Skin epidermis (tissue), 12 donors: ENCODE data around the gene HTR3D.
"Not testable (repeated sequence)": the region's sequence is repeated elsewhere in the genome, so short reads cannot be mapped to it uniquely, and the experiment has no call there.

Experiments
- H3K27ac ChIP-seq, 21 experiments: fragments of 200-600 bp; sonication (generic) in 11 of 21; one replicate each; pipeline ENCODE4 v1.5.0; 2020; ENCODE audit warnings: mild to moderate bottlenecking in 3 of 21, inconsistent platforms in 2 of 21, moderate library complexity in 2 of 21
- H3K4me3 ChIP-seq, 7 experiments: fragments of 200-600 bp; sonication (generic) in 2 of 7; one replicate each; pipeline ENCODE4 v1.5.0; 2020; ENCODE audit warnings: inconsistent platforms in 2 of 7, mild to moderate bottlenecking in 2 of 7, moderate library complexity in 1 of 7

Gene HTR3D

GRCh38 chr3:184011937-184012889 lies 19.3 kb upstream of the HTR3D start:
- no peak overlapping the region for H3K27ac ChIP-seq
- H3K4me3 ChIP-seq = no peak overlapping the region

GRCh38 chr3:184015381-184016019 lies 16.0 kb upstream of the HTR3D start:
- Histone ChIP-seq H3K4me3 (no peak overlapping the region), H3K27ac (no peak overlapping the region)

- H3K4me3 ChIP-seq = no peak overlapping the region
- H3K27ac ChIP-seq = no peak overlapping the region
Measured at GRCh38 chr3:184016169-184016570, 15.4 kb upstream of the HTR3D start.

- H3K4me3 ChIP-seq = peak overlapping the region; percentile 89 to 100 (median 97)
- peak overlapping the region in 20 of 21 experiments; percentile 51 to 92 (median 78) for H3K27ac ChIP-seq
Measured at GRCh38 chr3:184016811-184017671, 14.5 kb upstream of the HTR3D start.

GRCh38 chr3:184017672-184018423 lies 13.7 kb upstream of the HTR3D start, which contains the start of gene ABCC5:
Gene ABCC5 (minus strand): TSS chr3:184017884. CDS start chr3:184014392, 3,492 bp downstream.
- Histone ChIP-seq H3K4me3 (peak within 1 kb of the TSS; percentile 89 to 100 (median 97)), H3K27ac (peak within 1 kb of the TSS in 20 of 21 experiments; percentile 51 to 92 (median 78))

- Histone ChIP-seq H3K27ac (peak overlapping the region in 17 of 21 experiments; percentile 51 to 92 (median 82)), H3K4me3 (peak overlapping the region; percentile 89 to 100 (median 97))
Measured at GRCh38 chr3:184018424-184018973, 13.0 kb upstream of the HTR3D start.

GRCh38 chr3:184022323-184022722 lies 9.2 kb upstream of the HTR3D start:
- Histone ChIP-seq H3K27ac (no peak overlapping the region), H3K4me3 (no peak overlapping the region)

GRCh38 chr3:184025256-184025655 lies 6.3 kb upstream of the HTR3D start:
- H3K27ac ChIP-seq, H3K4me3 ChIP-seq: not testable (repeated sequence)

- H3K4me3 ChIP-seq, H3K27ac ChIP-seq: not testable (repeated sequence)
Measured at GRCh38 chr3:184028275-184028890, 3.2 kb upstream of the HTR3D start.

GRCh38 chr3:184029443-184029842 lies 2.1 kb upstream of the HTR3D start:
- H3K4me3 ChIP-seq = no peak overlapping the region
- no peak overlapping the region for H3K27ac ChIP-seq

- Histone ChIP-seq H3K4me3 (no peak overlapping the region), H3K27ac (no peak overlapping the region)
Measured at GRCh38 chr3:184030536-184030935, 1.0 kb upstream of the HTR3D start.

- Histone ChIP-seq H3K27ac (no peak overlapping the region), H3K4me3 (no peak overlapping the region)
Measured at GRCh38 chr3:184037816-184038215, 6.3 kb downstream of the HTR3D start.

GRCh38 chr3:184038307-184038706 lies 6.8 kb downstream of the HTR3D start:
- H3K27ac ChIP-seq, H3K4me3 ChIP-seq: not testable (repeated sequence)

GRCh38 chr3:184039414-184039813 lies 7.9 kb downstream of the HTR3D start:
- H3K27ac ChIP-seq = no peak overlapping the region
- H3K4me3 ChIP-seq = no peak overlapping the region

- Histone ChIP-seq H3K4me3 (no peak overlapping the region), H3K27ac (no peak overlapping the region)
Measured at GRCh38 chr3:184040010-184040409, 8.5 kb downstream of the HTR3D start.

- no peak overlapping the region for H3K27ac ChIP-seq
Measured at GRCh38 chr3:184042617-184043016, 11.1 kb downstream of the HTR3D start.

GRCh38 chr3:184045995-184046394 lies 14.5 kb downstream of the HTR3D start:
- Histone ChIP-seq H3K4me3 (no peak overlapping the region), H3K27ac (no peak overlapping the region)

More at GRCh38 chr3:184042617-184043016, 11.1 kb downstream of the HTR3D start:
- no peak overlapping the region for H3K4me3 ChIP-seq

- Histone ChIP-seq H3K4me3 (no peak overlapping the region), H3K27ac (no peak overlapping the region)
Measured at GRCh38 chr3:184050217-184050847, 18.8 kb downstream of the HTR3D start.
